ENCODE measurements around the gene LAD1. TPM values are rescaled to one million over a fixed set of nuclear protein-coding genes. Genes with fewer than 3 reads are reported as not detected.

The LAD1 gene
- total and polyA plus RNA-seq, 10 donors = 0.64 to 4.0 (median 1.8) TPM; not detected in 3

DNA sequence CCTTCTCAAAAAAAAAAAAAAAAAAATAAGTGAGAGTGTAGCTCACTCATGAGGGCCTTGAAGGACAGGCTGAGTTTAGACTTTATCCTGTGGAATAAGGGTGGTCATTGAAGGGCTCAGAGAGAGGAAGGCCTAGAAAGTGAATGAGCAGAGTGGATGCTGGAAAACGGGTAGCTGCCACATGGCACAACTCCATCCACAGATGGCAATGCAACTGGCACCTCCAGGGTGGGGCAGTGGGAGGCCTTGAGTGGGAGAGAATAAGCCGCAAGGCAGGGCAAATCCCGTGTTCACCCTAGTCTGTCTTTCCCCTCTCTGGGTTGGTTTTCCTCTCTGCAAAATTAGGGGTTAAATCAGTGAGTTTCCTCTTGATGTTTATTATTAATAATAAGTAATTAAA lies 19.3 kb upstream of the LAD1 start:
- H3K9me3 ChIP-seq = no peaks in the 10 kb centered on the region
- DNase-seq = peak; percentile 19
- H3K4me1 ChIP-seq = no peaks in the 10 kb centered on the region
- H3K27me3 ChIP-seq (replicated peaks in 1 of 7) = peaks cover 0 to 8% (median 0%) of the 10 kb centered on the region in 7 donors
- no peaks in the 10 kb centered on the region for H3K36me3 ChIP-seq
- no peak overlapping the region for H3K27ac ChIP-seq
- intact Hi-C loops (cut with DNase I; ENCODE audit: low total_unique reads) = no loop called here
- TF ChIP-seq, protein P1, sequence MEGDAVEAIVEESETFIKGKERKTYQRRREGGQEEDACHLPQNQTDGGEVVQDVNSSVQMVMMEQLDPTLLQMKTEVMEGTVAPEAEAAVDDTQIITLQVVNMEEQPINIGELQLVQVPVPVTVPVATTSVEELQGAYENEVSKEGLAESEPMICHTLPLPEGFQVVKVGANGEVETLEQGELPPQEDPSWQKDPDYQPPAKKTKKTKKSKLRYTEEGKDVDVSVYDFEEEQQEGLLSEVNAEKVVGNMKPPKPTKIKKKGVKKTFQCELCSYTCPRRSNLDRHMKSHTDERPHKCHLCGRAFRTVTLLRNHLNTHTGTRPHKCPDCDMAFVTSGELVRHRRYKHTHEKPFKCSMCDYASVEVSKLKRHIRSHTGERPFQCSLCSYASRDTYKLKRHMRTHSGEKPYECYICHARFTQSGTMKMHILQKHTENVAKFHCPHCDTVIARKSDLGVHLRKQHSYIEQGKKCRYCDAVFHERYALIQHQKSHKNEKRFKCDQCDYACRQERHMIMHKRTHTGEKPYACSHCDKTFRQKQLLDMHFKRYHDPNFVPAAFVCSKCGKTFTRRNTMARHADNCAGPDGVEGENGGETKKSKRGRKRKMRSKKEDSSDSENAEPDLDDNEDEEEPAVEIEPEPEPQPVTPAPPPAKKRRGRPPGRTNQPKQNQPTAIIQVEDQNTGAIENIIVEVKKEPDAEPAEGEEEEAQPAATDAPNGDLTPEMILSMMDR (IDR thresholded peaks at IDR 0.05 in 8 of 11, conservative IDR thresholded peaks at IDR 0.05 in 3 of 11) = no peak
- no peak overlapping the region for H3K4me3 ChIP-seq
- WGBS, 5 donors = 82 to 90% (median 86%) methylated on average over 3 of the region's 3 CpGs

DNA sequence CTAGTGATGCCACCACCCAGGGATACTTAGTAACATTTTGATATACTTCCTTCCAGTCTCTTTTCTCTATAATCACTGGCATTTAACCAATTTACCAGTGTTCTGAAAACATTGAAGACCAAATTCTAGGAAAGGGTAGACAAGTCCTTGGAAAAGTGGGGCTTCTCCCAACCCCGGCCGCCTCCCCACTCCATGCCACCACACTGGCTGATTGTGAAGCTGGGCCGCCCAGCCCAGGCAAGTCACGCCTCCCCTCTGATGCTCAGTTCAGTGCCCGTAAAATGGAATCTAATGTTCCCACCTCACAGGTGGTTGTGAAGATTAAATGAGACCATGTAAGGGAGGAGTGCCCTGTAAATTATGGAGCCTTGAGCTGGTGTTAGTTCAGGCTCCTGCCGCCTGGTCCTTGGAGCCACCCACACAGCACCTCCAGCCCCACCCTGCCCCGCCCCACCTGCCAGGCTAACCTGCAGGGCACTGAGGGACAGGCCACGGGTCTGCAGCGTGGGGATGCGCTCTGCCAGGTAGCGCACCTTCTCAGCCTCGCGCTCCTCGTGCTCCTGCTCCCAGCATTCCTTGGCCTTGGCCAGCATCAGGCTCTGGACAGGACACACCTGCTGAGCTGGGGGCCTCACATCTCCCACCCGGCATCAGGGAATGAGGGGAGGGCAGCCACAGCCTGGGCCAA lies 15.1 kb upstream of the LAD1 start:
- no peak for DNase-seq
- Histone ChIP-seq H3K4me1 (no peaks in the 10 kb centered on the region), H3K27me3 (replicated peaks in 1 of 7) (peaks cover 0 to 8% (median 0%) of the 10 kb centered on the region in 7 donors), H3K4me3 (no peak overlapping the region), H3K27ac (no peak overlapping the region), H3K36me3 (no peaks in the 10 kb centered on the region), H3K9me3 (no peaks in the 10 kb centered on the region)
- WGBS, 5 donors = 86 to 94% (median 91%) methylated on average over 7 to 15 of the region's 15 CpGs
- intact Hi-C loops (cut with DNase I; ENCODE audit: low total_unique reads) = no loop called here
- TF ChIP-seq, protein P1 (IDR thresholded peaks at IDR 0.05 in 8 of 11, conservative IDR thresholded peaks at IDR 0.05 in 3 of 11) = no peak
- TF ChIP-seq POLR2AphosphoS5 (IDR thresholded peaks at IDR 0.05) (no peak), POLR2A (IDR thresholded peaks at IDR 0.05) (no peak)

DNA sequence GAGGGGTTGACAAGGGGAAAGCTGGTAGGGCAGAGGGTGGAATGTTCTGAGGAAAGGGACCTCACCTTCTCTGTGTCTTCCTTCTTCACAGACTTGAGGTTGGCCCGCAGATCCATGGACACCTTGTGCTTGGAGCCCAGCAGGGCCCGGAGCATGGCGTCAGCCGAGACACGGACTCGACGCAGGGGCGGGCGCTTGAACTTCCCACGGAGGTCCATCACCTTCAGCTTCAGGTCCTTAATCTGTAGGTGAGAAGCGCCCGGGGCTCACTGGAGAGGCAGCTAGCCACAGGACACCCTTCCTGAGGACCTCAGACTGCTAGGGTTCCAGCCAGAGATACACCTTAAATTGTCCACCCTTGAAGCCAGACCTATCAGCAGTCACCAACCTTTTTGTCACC lies 12.2 kb upstream of the LAD1 start:
- TF ChIP-seq POLR2AphosphoS5 (IDR thresholded peaks at IDR 0.05) (no peak), POLR2A (IDR thresholded peaks at IDR 0.05) (no peak)
- TF ChIP-seq, protein P1 (IDR thresholded peaks at IDR 0.05 in 8 of 11, conservative IDR thresholded peaks at IDR 0.05 in 3 of 11) = no peak
- DNase-seq = no peak
- intact Hi-C loops (cut with DNase I; ENCODE audit: low total_unique reads) = no loop called here
- 94 to 100% (median 97%) methylated on average over 2 to 12 of the region's 12 CpGs for WGBS, 5 donors
- Histone ChIP-seq H3K4me3 (no peak overlapping the region), H3K36me3 (no peaks in the 10 kb centered on the region), H3K27me3 (replicated peaks in 1 of 7) (peaks cover 0 to 8% (median 0%) of the 10 kb centered on the region in 7 donors), H3K9me3 (no peaks in the 10 kb centered on the region), H3K27ac (no peak overlapping the region), H3K4me1 (no peaks in the 10 kb centered on the region)

DNA sequence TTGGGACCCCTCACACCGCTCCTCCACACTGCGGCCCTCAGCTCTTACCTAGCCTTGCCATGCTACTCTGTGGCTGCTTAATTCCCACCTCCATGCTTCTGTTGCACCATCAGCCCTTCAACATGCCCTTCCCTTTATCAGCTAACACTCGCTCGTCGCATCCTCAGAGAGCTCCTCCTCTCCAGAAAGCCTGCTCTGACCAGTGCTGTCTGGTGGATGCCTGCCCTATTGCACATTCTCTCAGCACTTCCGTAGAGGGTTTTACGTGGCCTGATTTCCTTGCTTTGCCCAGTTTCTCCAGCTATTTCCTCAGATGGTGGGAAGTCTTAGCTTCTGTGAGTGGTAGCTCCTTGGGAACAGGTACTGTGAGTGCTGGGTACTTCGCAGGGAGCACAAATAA lies 10.3 kb upstream of the LAD1 start:
- 73 to 86% (median 80%) methylated on average over 8 of the region's 8 CpGs for WGBS, 5 donors
- peaks cover 0 to 3% (median 0%) of the 10 kb centered on the region in 6 donors for H3K4me1 ChIP-seq
- H3K27ac ChIP-seq = no peak overlapping the region
- no peaks in the 10 kb centered on the region for H3K9me3 ChIP-seq
- no peaks in the 10 kb centered on the region for H3K36me3 ChIP-seq
- no peak for TF ChIP-seq POLR2AphosphoS5 (IDR thresholded peaks at IDR 0.05)
- no peak for TF ChIP-seq POLR2A (IDR thresholded peaks at IDR 0.05)
- TF ChIP-seq, protein P1 (IDR thresholded peaks at IDR 0.05 in 8 of 11, conservative IDR thresholded peaks at IDR 0.05 in 3 of 11) = peak in 1 of 11 experiments; percentile 11
- intact Hi-C loops (cut with DNase I; ENCODE audit: low total_unique reads) = no loop called here
- DNase-seq = no peak
- peaks cover 0 to 1% (median 0%) of the 10 kb centered on the region in 7 donors for H3K27me3 ChIP-seq (replicated peaks in 1 of 7)
- no peak overlapping the region for H3K4me3 ChIP-seq
